ENCODE measurements around the gene MS4A4E.

The MS4A4E gene

DNA sequence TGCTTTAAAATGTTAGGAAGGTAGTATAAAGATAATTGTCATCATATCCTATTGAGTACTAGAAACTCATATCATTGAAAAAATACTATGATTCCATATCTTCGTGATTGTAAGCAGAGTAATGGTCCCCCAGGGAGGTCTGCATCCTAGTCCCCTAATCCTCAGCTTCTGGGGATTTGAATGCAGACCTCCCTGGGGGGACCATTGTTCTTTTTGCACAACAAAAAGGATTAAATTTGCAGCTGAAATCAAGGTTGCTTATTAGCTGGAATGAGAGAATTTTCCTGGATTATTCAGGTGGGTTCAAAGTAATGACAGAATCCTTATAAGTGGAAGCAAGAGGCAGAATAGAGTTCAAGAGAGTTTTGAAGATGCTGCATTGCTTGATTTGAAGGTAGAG, 34.0 kb downstream of the MS4A4E start:
- TF ChIP-seq TAF1 (IDR thresholded peaks at IDR 0.05; ENCODE audit: borderline replicate concordance, insufficient read depth, low read length) = no peak
- TF ChIP-seq SIN3A (IDR thresholded peaks at IDR 0.05; ENCODE audit: borderline replicate concordance, insufficient read depth, low read length) = no peak
- TF ChIP-seq, protein P1, sequence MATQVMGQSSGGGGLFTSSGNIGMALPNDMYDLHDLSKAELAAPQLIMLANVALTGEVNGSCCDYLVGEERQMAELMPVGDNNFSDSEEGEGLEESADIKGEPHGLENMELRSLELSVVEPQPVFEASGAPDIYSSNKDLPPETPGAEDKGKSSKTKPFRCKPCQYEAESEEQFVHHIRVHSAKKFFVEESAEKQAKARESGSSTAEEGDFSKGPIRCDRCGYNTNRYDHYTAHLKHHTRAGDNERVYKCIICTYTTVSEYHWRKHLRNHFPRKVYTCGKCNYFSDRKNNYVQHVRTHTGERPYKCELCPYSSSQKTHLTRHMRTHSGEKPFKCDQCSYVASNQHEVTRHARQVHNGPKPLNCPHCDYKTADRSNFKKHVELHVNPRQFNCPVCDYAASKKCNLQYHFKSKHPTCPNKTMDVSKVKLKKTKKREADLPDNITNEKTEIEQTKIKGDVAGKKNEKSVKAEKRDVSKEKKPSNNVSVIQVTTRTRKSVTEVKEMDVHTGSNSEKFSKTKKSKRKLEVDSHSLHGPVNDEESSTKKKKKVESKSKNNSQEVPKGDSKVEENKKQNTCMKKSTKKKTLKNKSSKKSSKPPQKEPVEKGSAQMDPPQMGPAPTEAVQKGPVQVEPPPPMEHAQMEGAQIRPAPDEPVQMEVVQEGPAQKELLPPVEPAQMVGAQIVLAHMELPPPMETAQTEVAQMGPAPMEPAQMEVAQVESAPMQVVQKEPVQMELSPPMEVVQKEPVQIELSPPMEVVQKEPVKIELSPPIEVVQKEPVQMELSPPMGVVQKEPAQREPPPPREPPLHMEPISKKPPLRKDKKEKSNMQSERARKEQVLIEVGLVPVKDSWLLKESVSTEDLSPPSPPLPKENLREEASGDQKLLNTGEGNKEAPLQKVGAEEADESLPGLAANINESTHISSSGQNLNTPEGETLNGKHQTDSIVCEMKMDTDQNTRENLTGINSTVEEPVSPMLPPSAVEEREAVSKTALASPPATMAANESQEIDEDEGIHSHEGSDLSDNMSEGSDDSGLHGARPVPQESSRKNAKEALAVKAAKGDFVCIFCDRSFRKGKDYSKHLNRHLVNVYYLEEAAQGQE (IDR thresholded peaks at IDR 0.05; ENCODE audit: insufficient read depth in 1 of 2, low read depth in 2 of 2, low read length in 2 of 2) = no peak
- no peak for TF ChIP-seq POLR2AphosphoS5 (IDR thresholded peaks at IDR 0.05; ENCODE audit: low read depth, low read length)
- no peak for TF ChIP-seq FOXP2 (optimal IDR thresholded peaks at IDR 0.05; ENCODE audit: borderline replicate concordance, extremely low read depth, extremely low read length, insufficient read depth)

DNA sequence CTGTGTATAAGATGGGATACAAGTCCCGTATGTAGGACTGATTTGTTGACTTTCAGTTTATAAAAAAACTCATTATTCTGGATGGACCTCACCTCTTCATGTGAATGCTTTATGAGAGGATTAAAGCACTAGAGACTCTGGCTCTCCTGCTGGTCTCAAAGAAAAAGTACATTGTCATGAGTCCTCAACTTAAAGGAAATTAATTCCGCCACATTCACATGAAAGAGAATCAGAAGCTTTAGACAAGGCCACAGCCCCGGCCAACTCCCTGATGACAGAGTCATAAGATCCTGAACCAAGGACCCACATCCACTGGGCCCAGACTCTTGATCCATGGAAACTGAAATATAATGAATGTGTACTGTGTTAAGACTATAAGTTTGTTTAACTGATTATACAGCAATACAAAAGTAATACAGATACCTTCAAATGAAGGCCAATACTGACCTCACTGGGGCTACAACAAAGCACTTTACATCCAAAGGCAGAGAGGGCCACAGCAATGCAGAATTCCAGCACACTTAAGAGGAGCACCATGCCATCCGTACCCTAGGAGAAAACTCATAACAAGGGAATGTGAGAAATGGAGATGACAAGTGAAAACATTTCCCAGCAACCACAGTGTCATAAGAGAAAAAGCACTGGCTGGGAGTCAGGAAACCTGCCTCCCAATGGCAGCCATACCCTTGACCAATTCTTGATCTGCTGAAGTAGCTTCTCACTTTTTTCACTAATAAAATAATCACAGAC, 34.6 kb downstream of the MS4A4E start:
- TF ChIP-seq TAF1 (IDR thresholded peaks at IDR 0.05; ENCODE audit: borderline replicate concordance, insufficient read depth, low read length) (no peak), POLR2AphosphoS5 (IDR thresholded peaks at IDR 0.05; ENCODE audit: low read depth, low read length) (no peak), FOXP2 (optimal IDR thresholded peaks at IDR 0.05; ENCODE audit: borderline replicate concordance, extremely low read depth, extremely low read length, insufficient read depth) (no peak), SIN3A (IDR thresholded peaks at IDR 0.05; ENCODE audit: borderline replicate concordance, insufficient read depth, low read length) (no peak)
- TF ChIP-seq, protein P1 (IDR thresholded peaks at IDR 0.05; ENCODE audit: insufficient read depth in 1 of 2, low read depth in 2 of 2, low read length in 2 of 2) = no peak

DNA sequence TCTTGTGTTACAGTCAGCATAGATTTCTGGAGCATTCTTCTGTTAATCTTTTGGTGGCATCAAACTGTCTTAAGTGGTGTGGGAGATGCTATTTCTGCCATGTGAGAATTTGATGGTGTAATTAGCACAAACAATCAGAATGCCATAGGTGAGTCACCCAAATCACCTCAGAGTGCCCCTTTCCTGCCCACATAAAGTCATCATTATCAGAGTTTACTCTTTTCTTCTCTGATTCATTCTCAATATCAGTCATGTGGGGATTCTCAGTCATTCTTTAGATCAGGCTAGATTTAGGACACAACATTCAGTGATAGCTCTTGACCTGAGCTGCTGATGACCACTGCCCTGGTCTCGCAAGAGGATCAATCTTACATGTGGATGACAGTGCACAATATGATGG, 36.3 kb downstream of the MS4A4E start:
- TF ChIP-seq POLR2AphosphoS5 (IDR thresholded peaks at IDR 0.05; ENCODE audit: low read depth, low read length) = no peak
- TF ChIP-seq, protein P1 (IDR thresholded peaks at IDR 0.05; ENCODE audit: insufficient read depth in 1 of 2, low read depth in 2 of 2, low read length in 2 of 2) = no peak
- TF ChIP-seq SIN3A (IDR thresholded peaks at IDR 0.05; ENCODE audit: borderline replicate concordance, insufficient read depth, low read length) = no peak
- TF ChIP-seq FOXP2 (optimal IDR thresholded peaks at IDR 0.05; ENCODE audit: borderline replicate concordance, extremely low read depth, extremely low read length, insufficient read depth) = no peak
- TF ChIP-seq TAF1 (IDR thresholded peaks at IDR 0.05; ENCODE audit: borderline replicate concordance, insufficient read depth, low read length) = no peak

- TF ChIP-seq FOXP2 (optimal IDR thresholded peaks at IDR 0.05; ENCODE audit: borderline replicate concordance, extremely low read depth, extremely low read length, insufficient read depth) = no peak
- TF ChIP-seq SIN3A (IDR thresholded peaks at IDR 0.05; ENCODE audit: borderline replicate concordance, insufficient read depth, low read length) = no peak
- TF ChIP-seq TAF1 (IDR thresholded peaks at IDR 0.05; ENCODE audit: borderline replicate concordance, insufficient read depth, low read length) = no peak
Measured at GRCh38 chr11:60204922-60205321, 38.0 kb downstream of the MS4A4E start.

DNA sequence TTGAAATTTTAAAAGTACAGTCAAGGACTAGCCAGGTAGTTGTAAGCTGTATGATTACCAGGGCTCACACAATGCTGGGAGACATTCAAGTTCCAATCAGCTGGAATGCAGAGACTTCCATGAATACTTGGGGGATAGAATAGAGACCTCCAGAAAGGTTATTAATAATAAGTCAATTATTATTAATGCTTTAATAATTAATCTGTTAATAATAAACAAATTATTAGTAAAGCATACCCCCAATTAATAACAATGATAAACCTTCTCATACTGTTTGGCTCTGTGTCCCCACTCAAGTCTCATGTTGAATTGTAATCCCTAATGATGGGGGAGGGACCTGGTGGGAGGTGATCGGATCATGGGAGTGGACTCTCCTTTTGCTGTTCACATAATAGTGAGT, 45.5 kb downstream of the MS4A4E start:
- TF ChIP-seq FOXP2 (optimal IDR thresholded peaks at IDR 0.05; ENCODE audit: borderline replicate concordance, extremely low read depth, extremely low read length, insufficient read depth) (no peak), TAF1 (IDR thresholded peaks at IDR 0.05; ENCODE audit: borderline replicate concordance, insufficient read depth, low read length) (no peak), POLR2AphosphoS5 (IDR thresholded peaks at IDR 0.05; ENCODE audit: low read depth, low read length) (no peak), SIN3A (IDR thresholded peaks at IDR 0.05; ENCODE audit: borderline replicate concordance, insufficient read depth, low read length) (no peak)
- TF ChIP-seq, protein P1 (IDR thresholded peaks at IDR 0.05; ENCODE audit: insufficient read depth in 1 of 2, low read depth in 2 of 2, low read length in 2 of 2) = no peak
